Measurements from ENCODE around the gene ALG14. TPM values are rescaled to one million over a fixed set of nuclear protein-coding genes. Genes with fewer than 3 reads are reported as not detected.
A peak's percentile ranks its signal among the peaks of the same experiment; 100 is the strongest.

Gene ALG14
- polyA plus RNA-seq, 1 of the 3 experiments (the other 2 are of a cell fraction), result 2.5 TPM

DNA sequence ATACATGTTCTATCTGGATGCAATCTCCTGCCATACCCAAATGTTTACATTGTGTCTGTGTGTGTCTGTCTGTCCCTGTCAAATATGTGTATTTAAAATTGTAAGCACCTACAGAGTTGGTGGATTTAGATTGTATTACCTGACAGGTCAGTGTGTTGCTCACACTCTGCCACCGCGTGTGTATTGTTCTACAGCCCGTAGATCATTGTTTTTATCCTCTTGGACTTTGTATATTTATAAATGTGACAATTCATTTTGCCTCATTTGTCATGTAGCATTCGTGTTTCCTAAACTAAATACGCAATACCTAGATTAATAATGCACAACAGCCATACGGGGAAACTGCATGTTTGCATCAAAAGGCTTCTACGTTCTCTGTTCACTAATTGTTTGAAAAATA, 634 bp downstream of the ALG14 start:
- peak overlapping the region; percentile 68 for H3K9ac ChIP-seq
- ChIA-PET CTCF (interaction anchor here (1.0 to 1.9 kb wide), 3 partner anchors 29 to 265 kb away, joined by 4 to 8 read pairs (median 7); partner anchors contain the start of gene RWDD3), POLR2A (interaction anchor here (1.4 to 1.8 kb wide), 2 partner anchors 45 to 162 kb away, joined by 9 to 14 read pairs; partner anchors contain the start of genes RWDD3 and TLCD4)
- H2AFZ ChIP-seq (ENCODE audit: low read depth), result peak overlapping the region; percentile 94
- H3F3A ChIP-seq (replicated peaks; ENCODE audit: insufficient read depth), result no peaks in the 10 kb centered on the region
- WGBS (ENCODE audit: low lambda C conversion rate), result 3% methylated on average over 7 of the region's 7 CpGs
- peak overlapping the region; percentile 80 for H3K4me2 ChIP-seq
- no peaks in the 10 kb centered on the region for H4K20me1 ChIP-seq (ENCODE audit: insufficient read depth)
- H3K79me2 ChIP-seq (ENCODE audit: insufficient read depth), result no peaks in the 10 kb centered on the region
- peak overlapping the region; percentile 83 to 98; a peak in 3 of 4 replicates for H3K27ac ChIP-seq (ENCODE audit: low read depth in 2 of 2, low read length in 1 of 2)
- peaks cover 0 to 5% of the 10 kb centered on the region in 2 experiments; a peak in 2 of 4 replicates for H3K4me1 ChIP-seq (ENCODE audit: control insufficient read depth in 1 of 2, insufficient read depth in 2 of 2, low read depth in 1 of 2, low read length in 1 of 2)
- no peak for TF ChIP-seq RAD21 (IDR thresholded peaks at IDR 0.05; ENCODE audit: low read length)
- TF ChIP-seq FOSL2 (IDR thresholded peaks at IDR 0.05; ENCODE audit: borderline replicate concordance, low read depth), result no peak
- no peak for TF ChIP-seq EZH2phosphoT487 (IDR thresholded peaks at IDR 0.05; ENCODE audit: borderline replicate concordance, low read depth)
- TF ChIP-seq, protein P1, sequence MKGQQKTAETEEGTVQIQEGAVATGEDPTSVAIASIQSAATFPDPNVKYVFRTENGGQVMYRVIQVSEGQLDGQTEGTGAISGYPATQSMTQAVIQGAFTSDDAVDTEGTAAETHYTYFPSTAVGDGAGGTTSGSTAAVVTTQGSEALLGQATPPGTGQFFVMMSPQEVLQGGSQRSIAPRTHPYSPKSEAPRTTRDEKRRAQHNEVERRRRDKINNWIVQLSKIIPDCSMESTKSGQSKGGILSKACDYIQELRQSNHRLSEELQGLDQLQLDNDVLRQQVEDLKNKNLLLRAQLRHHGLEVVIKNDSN (IDR thresholded peaks at IDR 0.05; ENCODE audit: borderline replicate concordance, low read depth), result no peak
- TF ChIP-seq, protein P2, sequence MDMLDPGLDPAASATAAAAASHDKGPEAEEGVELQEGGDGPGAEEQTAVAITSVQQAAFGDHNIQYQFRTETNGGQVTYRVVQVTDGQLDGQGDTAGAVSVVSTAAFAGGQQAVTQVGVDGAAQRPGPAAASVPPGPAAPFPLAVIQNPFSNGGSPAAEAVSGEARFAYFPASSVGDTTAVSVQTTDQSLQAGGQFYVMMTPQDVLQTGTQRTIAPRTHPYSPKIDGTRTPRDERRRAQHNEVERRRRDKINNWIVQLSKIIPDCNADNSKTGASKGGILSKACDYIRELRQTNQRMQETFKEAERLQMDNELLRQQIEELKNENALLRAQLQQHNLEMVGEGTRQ (IDR thresholded peaks at IDR 0.05; ENCODE audit: borderline replicate concordance, low read depth, low read length), result no peak
- peaks cover 0 to 3% of the 10 kb centered on the region in 2 experiments for H3K36me3 ChIP-seq (replicated peaks in 1 of 2; ENCODE audit: control insufficient read depth in 1 of 2, insufficient read depth in 2 of 2, low read length in 1 of 2)
- H3K27me3 ChIP-seq (ENCODE audit: insufficient read depth), result no peaks in the 10 kb centered on the region
- H3K4me3 ChIP-seq (ENCODE audit: low read depth in 2 of 2, low read length in 1 of 2), result peak overlapping the region; percentile 76 to 81
- H3K9me2 ChIP-seq, result no peaks in the 10 kb centered on the region
- no peak for DNase-seq
- no peaks in the 10 kb centered on the region for H3K9me3 ChIP-seq

DNA sequence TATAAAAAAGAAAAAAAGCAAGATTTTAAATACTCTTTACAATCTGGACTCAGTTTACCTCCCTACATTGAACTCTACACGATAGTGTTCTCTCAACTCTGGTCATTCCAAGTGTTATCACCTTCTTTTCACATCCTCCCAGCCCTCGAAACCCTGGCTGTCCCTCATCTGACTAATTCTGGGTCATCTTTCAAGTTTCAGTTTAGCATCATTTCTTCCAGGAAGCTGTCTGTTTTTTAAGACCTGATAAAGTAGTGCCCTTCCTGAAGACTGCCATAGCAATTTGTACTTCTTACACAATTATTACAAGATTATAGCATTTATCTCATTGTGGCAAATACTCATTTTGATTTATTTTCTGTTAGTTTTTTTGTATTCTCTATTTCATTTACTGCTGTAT, 1.2 kb downstream of the ALG14 start:
- WGBS (ENCODE audit: low lambda C conversion rate), result 59% methylated on average over 2 of the region's 2 CpGs
- Histone ChIP-seq H2AFZ (ENCODE audit: low read depth) (peak overlapping the region; percentile 94), H3K9me2 (no peaks in the 10 kb centered on the region), H3K4me2 (peak overlapping the region; percentile 80), H3K36me3 (replicated peaks in 1 of 2; ENCODE audit: control insufficient read depth in 1 of 2, insufficient read depth in 2 of 2, low read length in 1 of 2) (peaks cover 0 to 3% of the 10 kb centered on the region in 2 experiments), H3K9ac (peak overlapping the region; percentile 68; the same call in 1 of the 2 replicates), H3K79me2 (ENCODE audit: insufficient read depth) (no peaks in the 10 kb centered on the region), H3K4me1 (ENCODE audit: control insufficient read depth in 1 of 2, insufficient read depth in 2 of 2, low read depth in 1 of 2, low read length in 1 of 2) (peaks cover 0 to 5% of the 10 kb centered on the region in 2 experiments; a peak in 2 of 4 replicates), H3K27me3 (ENCODE audit: insufficient read depth) (no peaks in the 10 kb centered on the region), H4K20me1 (ENCODE audit: insufficient read depth) (no peaks in the 10 kb centered on the region), H3K9me3 (no peaks in the 10 kb centered on the region), H3K27ac (ENCODE audit: low read depth in 2 of 2, low read length in 1 of 2) (peak overlapping the region in 1 of 2 experiments; percentile 83; a peak in 1 of 4 replicates), H3K4me3 (ENCODE audit: low read depth in 2 of 2, low read length in 1 of 2) (peak overlapping the region; percentile 76 to 81), H3F3A (replicated peaks; ENCODE audit: insufficient read depth) (no peaks in the 10 kb centered on the region)
- ChIA-PET POLR2A (no interaction called here), CTCF (interaction anchor here (1.4 to 1.9 kb wide), 3 partner anchors 14 to 162 kb away, joined by 3 to 8 read pairs (median 7); partner anchors contain the start of gene RWDD3)
- DNase-seq, result no peak
- TF ChIP-seq FOXJ3 (CRISPR knock-in tag; IDR thresholded peaks at IDR 0.05), result no peak
- no peak for TF ChIP-seq EZH2phosphoT487 (IDR thresholded peaks at IDR 0.05; ENCODE audit: borderline replicate concordance, low read depth)
- TF ChIP-seq RAD21 (IDR thresholded peaks at IDR 0.05; ENCODE audit: low read length), result no peak
- TF ChIP-seq POLR2AphosphoS5 (IDR thresholded peaks at IDR 0.05; ENCODE audit: low read depth, low read length), result no peak
- no peak for TF ChIP-seq TEAD4 (IDR thresholded peaks at IDR 0.05; ENCODE audit: borderline replicate concordance, insufficient read depth)
- TF ChIP-seq, protein P3, sequence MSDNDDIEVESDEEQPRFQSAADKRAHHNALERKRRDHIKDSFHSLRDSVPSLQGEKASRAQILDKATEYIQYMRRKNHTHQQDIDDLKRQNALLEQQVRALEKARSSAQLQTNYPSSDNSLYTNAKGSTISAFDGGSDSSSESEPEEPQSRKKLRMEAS (IDR thresholded peaks at IDR 0.05; ENCODE audit: low read depth), result no peak
- no peak for TF ChIP-seq EP300 (IDR thresholded peaks at IDR 0.05; ENCODE audit: borderline replicate concordance in 1 of 2, low read depth in 1 of 2, low read length in 1 of 2)
- TF ChIP-seq TCF12 (IDR thresholded peaks at IDR 0.05), result no peak
- TF ChIP-seq, protein P1 (IDR thresholded peaks at IDR 0.05; ENCODE audit: borderline replicate concordance, low read depth), result no peak
- no peak for TF ChIP-seq MXI1 (IDR thresholded peaks at IDR 0.05; ENCODE audit: low read depth, low read length)
- TF ChIP-seq FOSL2 (IDR thresholded peaks at IDR 0.05; ENCODE audit: borderline replicate concordance, low read depth), result no peak
- no peak for TF ChIP-seq NRF1 (IDR thresholded peaks at IDR 0.05; ENCODE audit: low read depth, low read length)
- TF ChIP-seq, protein P2 (IDR thresholded peaks at IDR 0.05; ENCODE audit: borderline replicate concordance, low read depth, low read length), result no peak
- no peak for TF ChIP-seq YY1 (IDR thresholded peaks at IDR 0.05; ENCODE audit: low read depth)
- TF ChIP-seq RCOR1 (IDR thresholded peaks at IDR 0.05; ENCODE audit: low read length), result no peak

Data from SK-N-SH (cell line).